AG10803 (cell line): ENCODE measurements around the gene IQCN.

Experiments
- DNase-seq: peaks from one replicate; pipeline ENCODE4 v3.0.0; 2010; ENCODE audit warnings: low read depth
- H3K4me3 ChIP-seq: 2 replicates; pipeline ENCODE4 v1.5.1; 2011; ENCODE audit warnings: mild to moderate bottlenecking, low read length, control low read depth
- CTCF ChIP-seq: conservative IDR thresholded peaks from 2 replicates; pipeline ENCODE4 v1.5.1; 2011; ENCODE audit warnings: mild to moderate bottlenecking, low read length, control low read depth, inconsistent platforms

The IQCN gene

DNA sequence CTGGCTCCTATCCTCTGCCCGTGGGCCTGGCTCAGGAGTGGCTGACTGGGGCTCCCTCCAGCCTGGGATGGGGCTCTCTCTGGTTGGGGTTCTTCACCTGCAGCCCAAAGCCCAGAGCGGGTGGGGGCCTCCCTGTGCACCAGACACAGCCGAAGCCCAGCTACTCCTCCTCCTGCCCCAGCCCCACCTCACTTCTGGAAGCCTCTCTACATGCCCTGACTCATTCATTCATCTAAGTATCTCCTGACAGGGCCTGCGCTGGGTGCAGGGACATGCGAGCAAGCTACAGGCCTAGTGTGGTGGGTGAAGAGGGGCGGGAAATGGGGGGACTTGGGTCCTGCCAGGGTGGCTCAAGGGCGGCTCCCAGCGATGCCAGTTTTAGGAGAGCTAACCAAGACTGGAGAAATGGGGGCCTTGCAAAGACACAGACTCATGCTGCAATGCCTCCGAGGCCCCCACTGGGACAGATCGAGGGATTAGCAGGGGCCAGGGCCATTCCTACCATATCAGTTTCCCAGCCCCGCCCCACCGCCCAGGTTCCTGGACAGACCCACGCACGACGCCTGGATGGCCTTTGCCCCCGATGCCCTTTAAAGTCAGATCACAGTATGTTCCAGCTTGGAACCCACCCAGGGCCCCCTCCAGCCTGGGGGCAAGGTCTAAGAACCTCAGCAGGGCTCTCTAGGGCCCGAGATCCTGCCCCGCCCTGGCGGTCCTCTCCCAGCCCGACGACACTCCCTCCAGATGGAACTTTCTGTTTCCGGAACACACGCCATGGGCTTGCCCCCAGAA is 36.1 kb upstream of the IQCN start:
- H3K4me3 ChIP-seq = no peak overlapping the region
- no peak for DNase-seq
- no peak for TF ChIP-seq CTCF

DNA sequence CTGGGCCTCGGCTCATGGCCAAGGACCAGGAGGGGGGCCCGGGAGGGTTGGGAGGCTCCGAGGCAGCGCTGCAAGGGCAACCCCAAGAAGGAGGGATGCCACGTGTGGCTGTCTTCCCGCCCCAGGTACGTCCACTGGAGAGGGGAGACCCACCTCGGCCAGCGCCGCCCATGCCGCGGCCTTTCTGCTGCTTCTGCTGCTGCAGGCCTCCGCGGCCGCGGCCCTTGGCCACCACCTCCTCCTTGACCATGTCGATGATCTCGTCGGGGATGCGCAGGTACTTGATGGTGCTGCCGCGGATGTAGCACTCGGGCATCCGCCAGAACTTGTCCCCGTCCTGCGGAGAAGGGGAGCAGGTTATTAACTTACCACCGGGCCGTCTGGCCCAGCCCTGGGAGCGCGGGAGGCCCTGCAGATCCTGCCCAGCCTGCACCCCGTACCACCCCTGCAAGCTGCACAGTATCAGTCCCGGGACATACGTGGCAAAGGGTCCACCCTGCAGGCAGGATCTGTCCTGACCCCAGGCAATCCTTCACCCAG is 35.3 kb upstream of the IQCN start:
- H3K4me3 ChIP-seq = no peak overlapping the region
- no peak for DNase-seq
- no peak for TF ChIP-seq CTCF

- H3K4me3 ChIP-seq = no peak overlapping the region
- no peak for DNase-seq
- no peak for TF ChIP-seq CTCF
Observed at GRCh38 chr19:18308948-18309325, 34.7 kb upstream of the IQCN start.

DNA sequence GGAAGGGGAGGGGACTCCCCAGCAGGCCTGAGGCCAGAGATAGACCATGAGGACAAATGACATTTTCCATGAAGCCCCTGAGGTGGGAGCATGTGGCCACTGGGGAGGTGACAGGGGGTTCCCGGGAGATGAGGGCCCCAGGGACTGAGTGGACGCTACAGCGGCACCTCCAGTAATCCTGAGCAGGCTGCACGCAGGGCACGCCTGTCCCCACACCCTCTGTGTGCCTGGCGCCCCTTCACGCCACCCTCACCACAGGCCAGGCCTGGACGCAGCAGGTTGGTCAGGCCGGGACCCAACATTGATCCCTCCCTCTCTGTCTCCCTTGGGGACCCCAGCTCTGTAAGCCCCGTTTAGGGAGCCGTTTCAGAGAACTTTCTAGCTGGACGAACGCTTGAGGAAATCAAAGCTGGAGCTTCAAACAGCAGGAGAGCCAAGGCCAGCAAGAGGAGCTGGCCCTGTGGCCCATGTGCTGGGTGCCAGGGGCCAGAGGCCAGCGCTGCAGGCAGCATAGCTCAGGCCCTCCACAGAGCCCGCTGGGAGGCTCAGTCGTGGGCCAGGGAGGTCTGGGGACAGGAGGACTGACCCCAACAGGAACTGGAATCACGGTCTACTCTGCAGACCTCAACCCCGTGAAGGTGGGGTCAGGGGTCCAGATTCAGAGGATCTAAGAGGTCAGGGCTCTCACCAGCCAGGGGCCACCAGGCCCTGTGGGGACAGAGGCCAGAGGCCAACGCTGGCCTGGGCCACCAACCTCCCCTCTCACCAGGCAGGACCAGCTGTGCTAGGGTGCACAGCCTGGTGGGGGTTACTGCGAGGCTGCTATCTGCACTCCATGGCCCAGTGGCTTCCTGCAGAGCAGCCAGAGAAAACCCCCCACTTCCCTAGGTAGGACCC is 34.0 kb upstream of the IQCN start:
- no peak overlapping the region for H3K4me3 ChIP-seq
- no peak for DNase-seq
- no peak for TF ChIP-seq CTCF

DNA sequence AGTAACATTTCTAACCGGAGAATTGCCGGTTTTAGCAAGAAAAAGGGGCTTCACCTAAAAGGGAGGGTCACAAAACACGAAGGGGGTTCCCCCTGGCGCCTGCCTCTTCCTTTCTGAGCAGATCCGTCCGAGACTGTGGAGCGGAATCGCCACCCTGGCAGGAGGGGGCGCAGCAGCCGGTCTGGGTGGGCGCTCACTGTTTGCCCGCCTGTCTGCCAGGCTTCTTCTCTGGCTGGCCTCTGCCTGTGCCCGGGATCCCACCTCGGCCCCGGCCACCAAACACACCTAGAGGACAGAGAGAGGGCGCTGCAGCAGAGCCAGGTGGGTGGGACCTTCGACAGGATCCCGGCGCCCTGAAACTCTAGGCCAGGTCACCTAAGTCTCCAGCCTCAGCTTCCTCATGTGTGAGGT is 33.0 kb upstream of the IQCN start:
- TF ChIP-seq CTCF = no peak
- no peak overlapping the region for H3K4me3 ChIP-seq
- no peak for DNase-seq

GRCh38 chr19:18306888-18307260 is 32.6 kb upstream of the IQCN start:
- H3K4me3 ChIP-seq = no peak overlapping the region
- DNase-seq = no peak
- no peak for TF ChIP-seq CTCF
